IMR-90 (cell line): ENCODE measurements around the gene EXOC3L4. TPM values are rescaled to one million over a fixed set of nuclear protein-coding genes. Genes with fewer than 3 reads are reported as not detected.

Experiments
- ATAC-seq: fragments of 200-7000 bp; cut with Tn5 transposase; 2 replicates; pipeline ENCODE4 v1.9.1; 2020; ENCODE audit warnings: low read depth, mild to moderate bottlenecking, moderate library complexity
- BruUV-seq: library from RNA; stranded (reverse); fragments of 400-500 nt; replicated peaks from 2 replicates; lab custom pipeline; 2021; lab: Mats Ljungman, UMichigan
- CTCF ChIA-PET: fragments of 300-600 bp; formaldehyde crosslinking; extraction: SDS; loops from one replicate; lab custom pipeline; 2021; ENCODE audit warnings: antibody characterized with exemption; lab: Yijun Ruan, JAX
- POLR2A ChIA-PET: fragments of 300-600 bp; sonication (Branson Sonifier 250); formaldehyde crosslinking; loops from one replicate; lab custom pipeline; 2022; ENCODE audit warnings: antibody characterized with exemption; ENCODE audit not compliant: unreplicated experiment; lab: Charles Lee
- DNase-seq: peaks from one replicate; pipeline ENCODE4 v3.0.0; 2013
- H2AFZ ChIP-seq: replicated peaks from 2 replicates; pipeline ENCODE3; 2013; ENCODE audit warnings: low read length, mild to moderate bottlenecking; ENCODE audit not compliant: poor library complexity
- H2AK5ac ChIP-seq: 2 replicates; pipeline ENCODE4 v1.6.1; 2013; ENCODE audit warnings: low read depth, low read length, inconsistent platforms
- H2AK9ac ChIP-seq: replicated peaks from 2 replicates; pipeline ENCODE3; 2013; ENCODE audit warnings: mild to moderate bottlenecking, low read depth, low read length, moderate library complexity; ENCODE audit not compliant: poor library complexity
- H2BK120ac ChIP-seq: 2 replicates; pipeline ENCODE4 v1.6.1; 2013; ENCODE audit warnings: low read depth, low read length, inconsistent platforms
- H2BK15ac ChIP-seq: 3 replicates; pipeline ENCODE4 v1.6.1; 2013; ENCODE audit warnings: low read depth, low read length, inconsistent platforms
- H2BK20ac ChIP-seq: 2 replicates; pipeline ENCODE4 v1.6.1; 2013; ENCODE audit warnings: low read depth, mild to moderate bottlenecking, inconsistent platforms, low read length, moderate library complexity
- H2BK5ac ChIP-seq: 2 replicates; pipeline ENCODE4 v1.6.1; 2013; ENCODE audit warnings: mild to moderate bottlenecking, low read depth, low read length, inconsistent platforms; ENCODE audit not compliant: poor library complexity, severe bottlenecking
- H3K14ac ChIP-seq: replicated peaks from 2 replicates; pipeline ENCODE4 v1.6.1; 2013; ENCODE audit warnings: low read depth, low read length, inconsistent platforms
- H3K18ac ChIP-seq: 2 replicates; pipeline ENCODE4 v1.6.1; 2013; ENCODE audit warnings: low read depth, low read length, control low read depth
- H3K23ac ChIP-seq: 2 replicates; pipeline ENCODE4 v1.6.1; 2013; ENCODE audit warnings: low read depth, low read length, inconsistent platforms
- H3K27ac ChIP-seq: 2 replicates; pipeline ENCODE4 v1.5.1; 2013; ENCODE audit warnings: mild to moderate bottlenecking, control low read depth, low read length; ENCODE audit not compliant: insufficient read depth
- H3K27me3 ChIP-seq: 2 replicates; pipeline ENCODE4 v1.6.1; 2013; ENCODE audit warnings: low read length; ENCODE audit not compliant: control insufficient read depth, insufficient read depth
- H3K36me3 ChIP-seq: 2 replicates; pipeline ENCODE4 v1.6.1; 2013; ENCODE audit warnings: low read length, mixed read lengths; ENCODE audit not compliant: control insufficient read depth, insufficient read depth
- H3K4ac ChIP-seq: 2 replicates; pipeline ENCODE4 v1.6.1; 2013; ENCODE audit warnings: low read depth, low read length, inconsistent platforms
- H3K4me1 ChIP-seq: 2 replicates; pipeline ENCODE4 v1.6.1; 2013; ENCODE audit warnings: low read length, mixed read lengths; ENCODE audit not compliant: control insufficient read depth, insufficient read depth
- H3K4me2 ChIP-seq: 2 replicates; pipeline ENCODE4 v1.6.1; 2013; ENCODE audit warnings: low read depth, mild to moderate bottlenecking, control low read depth, low read length, moderate library complexity
- H3K4me3 ChIP-seq: 2 replicates; pipeline ENCODE4 v1.5.1; 2013; ENCODE audit warnings: low read depth, mild to moderate bottlenecking, control low read depth, low read length, moderate library complexity; ENCODE audit not compliant: insufficient read depth
- H3K56ac ChIP-seq: 2 replicates; pipeline ENCODE4 v1.6.1; 2013; ENCODE audit warnings: low read length, inconsistent platforms; ENCODE audit not compliant: insufficient read depth; ENCODE audit errors: extremely low read depth
- H3K79me1 ChIP-seq, 2 experiments: 2 replicates each; pipeline ENCODE4 v1.6.1; 2013; ENCODE audit warnings: low read length in 2 of 2, inconsistent platforms in 1 of 2, low read depth in 1 of 2
- H3K9ac ChIP-seq: 2 replicates; pipeline ENCODE4 v1.6.1; 2013; ENCODE audit warnings: low read depth, low read length, control low read depth
- H3K9me1 ChIP-seq: 2 replicates; pipeline ENCODE4 v1.6.1; 2013; ENCODE audit warnings: low read length, inconsistent platforms; ENCODE audit not compliant: insufficient read depth
- H3K9me3 ChIP-seq: 2 replicates; pipeline ENCODE4 v1.6.1; 2013; ENCODE audit warnings: low read length; ENCODE audit not compliant: control insufficient read depth, insufficient read depth
- H4K20me1 ChIP-seq: 2 replicates; pipeline ENCODE4 v1.6.1; 2013; ENCODE audit warnings: low read length, inconsistent platforms; ENCODE audit not compliant: insufficient read depth
- H4K5ac ChIP-seq: 2 replicates; pipeline ENCODE4 v1.6.1; 2013; ENCODE audit warnings: mild to moderate bottlenecking, low read depth, low read length, control low read depth
- H4K8ac ChIP-seq, 2 experiments: 2 replicates each; pipeline ENCODE4 v1.6.1; 2013; ENCODE audit warnings: low read depth in 2 of 2, low read length in 2 of 2, control low read depth in 1 of 2, inconsistent platforms in 1 of 2
- H4K91ac ChIP-seq: 2 replicates; pipeline ENCODE4 v1.6.1; 2013; ENCODE audit warnings: low read depth, low read length, inconsistent platforms; ENCODE audit not compliant: insufficient read depth
- BHLHE40 ChIP-seq: fragments of 150-350 bp; IDR thresholded peaks from 2 replicates; pipeline ENCODE4 v1.6.1; 2016; ENCODE audit warnings: mild to moderate bottlenecking, low read depth, low read length
- CEBPB ChIP-seq: IDR thresholded peaks from 2 replicates; pipeline ENCODE4 v1.6.1; 2012; ENCODE audit warnings: low read depth, low read length, improper control_type of control experiment
- FOS ChIP-seq: fragments of 150-350 bp; IDR thresholded peaks from 2 replicates; pipeline ENCODE4 v1.6.1; 2016; ENCODE audit warnings: low read depth, low read length
- MAZ ChIP-seq: IDR thresholded peaks from 2 replicates; pipeline ENCODE4 v1.6.1; 2012; ENCODE audit warnings: low read depth, mild to moderate bottlenecking, low read length, improper control_type of control experiment, moderate library complexity, borderline replicate concordance
- MXI1 ChIP-seq: IDR thresholded peaks from 2 replicates; pipeline ENCODE4 v1.6.1; 2012; ENCODE audit warnings: low read depth, mild to moderate bottlenecking, low read length, moderate library complexity, borderline replicate concordance
- POLR2A ChIP-seq: IDR thresholded peaks from 2 replicates; pipeline ENCODE4 v1.6.1; 2012; ENCODE audit warnings: mild to moderate bottlenecking, low read depth, low read length
- RAD21 ChIP-seq: IDR thresholded peaks from 2 replicates; pipeline ENCODE4 v1.6.1; 2012; ENCODE audit warnings: low read length, improper control_type of control experiment
- RFX5 ChIP-seq: IDR thresholded peaks from 2 replicates; pipeline ENCODE4 v1.8.0; 2012; ENCODE audit warnings: low read depth, mild to moderate bottlenecking, low read length, moderate library complexity
- SMC3 ChIP-seq: fragments of 150-350 bp; IDR thresholded peaks from 2 replicates; pipeline ENCODE4 v1.6.1; 2016; ENCODE audit warnings: low read depth, mild to moderate bottlenecking, antibody characterized with exemption, low read length, moderate library complexity
- WGBS, 2 experiments: methylation state at CpG; one replicate each; pipeline versions ENCODE4 v1.1.5 to v1.1.7; 2013; ENCODE audit warnings: missing lambda C conversion rate in 2 of 2; ENCODE audit not compliant: insufficient read length in 1 of 2; ENCODE audit errors: extremely low coverage in 2 of 2; 5-methylcytosine and 5-hydroxymethylcytosine counted together
- dilution Hi-C: fragments of 300-500 bp; cut with HindIII; formaldehyde crosslinking; loops from one replicate; pipeline ENCODE4 v1.14.3; 2018; ENCODE audit warnings: low sequenced_read_pairs; ENCODE audit not compliant: unreplicated experiment
- in situ Hi-C: fragments of 300-500 bp; cut with MboI; formaldehyde crosslinking; loops from 3 replicates; pipeline ENCODE4 v1.14.3; 2019; ENCODE audit warnings: low sequenced_read_pairs, inconsistent platforms, mixed read lengths
- intact Hi-C: fragments of 100-400 bp; cut with micrococcal nuclease; formaldehyde crosslinking; loops from 2 replicates; pipeline ENCODE4 v1.10.0; 2022
- polyA plus RNA-seq, 3 experiments: library from polyadenylated mRNA; depleted of rRNA; stranded (reverse); fragments of >200 nt; gene quantifications; 2 replicates each; pipeline ENCODE4 v1.2.3, GENCODE V29; 2012; ENCODE audit warnings: low replicate concordance in 1 of 3
- total RNA-seq: library from RNA; depleted of rRNA; stranded (reverse); fragments of >200 nt; gene quantifications from 2 replicates; pipeline ENCODE4 v1.2.3, GENCODE V29; 2012

Gene EXOC3L4
- total and polyA plus RNA-seq, 2 of the 4 experiments (the other 2 are of a cell fraction) = not detected

DNA sequence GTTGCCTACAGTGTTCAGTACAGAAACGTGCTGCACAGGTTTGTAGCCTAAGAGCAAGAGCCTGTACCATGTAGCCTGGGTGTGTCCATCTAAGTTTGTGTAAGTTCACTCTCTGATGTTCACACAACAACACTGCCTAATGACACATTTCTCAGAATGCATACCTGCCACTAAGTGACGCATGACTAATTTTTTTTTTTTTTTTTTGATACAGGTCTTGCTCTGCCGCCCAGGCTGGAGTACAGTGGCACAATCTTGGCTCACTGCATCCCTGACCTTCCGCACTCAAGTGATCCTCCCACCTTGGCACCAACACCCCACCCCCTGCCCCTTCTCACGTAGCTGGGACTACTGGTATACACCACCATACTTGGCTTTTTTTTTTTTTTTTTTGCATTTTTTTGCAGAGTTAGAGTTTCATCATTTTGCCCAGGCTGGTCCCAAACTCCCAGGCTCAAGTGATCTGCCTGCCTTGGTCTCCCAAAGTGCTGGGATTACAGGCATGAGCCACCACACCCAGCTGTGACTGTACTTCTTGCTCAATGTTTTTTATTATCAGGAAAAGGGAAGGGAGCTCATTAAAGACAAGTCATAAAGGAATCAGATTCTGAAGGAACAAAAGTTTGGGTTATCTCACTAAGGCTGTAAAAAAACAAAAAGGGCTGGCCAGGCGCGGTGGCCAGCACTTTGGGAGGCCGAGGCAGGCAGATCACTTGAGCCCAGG lies 27.1 kb upstream of the EXOC3L4 start:
- H3K18ac ChIP-seq = no peak overlapping the region
- no peaks in the 10 kb centered on the region for H3K9me1 ChIP-seq
- no peak overlapping the region for H3K4ac ChIP-seq
- no peak overlapping the region for H3K56ac ChIP-seq
- no peak overlapping the region for H3K23ac ChIP-seq
- no peak overlapping the region for H3K14ac ChIP-seq
- no peak overlapping the region for H2BK5ac ChIP-seq
- TF ChIP-seq BHLHE40 (no peak), POLR2A (no peak), RAD21 (no peak), FOS (no peak), RFX5 (no peak), SMC3 (no peak), CEBPB (peak; percentile 71), MXI1 (no peak), MAZ (no peak)
- BruUV-seq = no TSS peak
- H2BK120ac ChIP-seq = no peak overlapping the region
- in situ Hi-C loops = no loop called here
- POLR2A ChIA-PET = no interaction called here
- no peaks in the 10 kb centered on the region for H3K9me3 ChIP-seq
- no peak overlapping the region for H3K27ac ChIP-seq
- no peak overlapping the region for H2AFZ ChIP-seq
- dilution Hi-C loops = no loop called here
- no peak overlapping the region for H2BK15ac ChIP-seq
- DNase-seq (peak; percentile 38), ATAC-seq (peak; percentile 59)
- no peak overlapping the region for H3K4me3 ChIP-seq
- 80% methylated on average over 4 of the region's 8 CpGs; no CpG with 5 or more reads in 1 of the 2 experiments for WGBS, 2 experiments
- CTCF ChIA-PET = interaction anchor here (0.7 kb wide), 1 partner anchor 154 kb away, joined by 3 read pairs; no protein-coding TSS in a partner anchor
- no peaks in the 10 kb centered on the region; the same call in 1 of the 2 replicates for H4K20me1 ChIP-seq
- H3K27me3 ChIP-seq = no peaks in the 10 kb centered on the region
- H3K79me1 ChIP-seq = no peaks in the 10 kb centered on the region
- H2AK5ac ChIP-seq = no peak overlapping the region
- no peak overlapping the region for H4K5ac ChIP-seq
- no peaks in the 10 kb centered on the region for H3K36me3 ChIP-seq
- no peak overlapping the region for H2AK9ac ChIP-seq
- H3K4me1 ChIP-seq = peaks cover 2% of the 10 kb centered on the region; the same call in 1 of the 2 replicates
- H3K4me2 ChIP-seq = no peak overlapping the region
- no peak overlapping the region for H4K91ac ChIP-seq
- intact Hi-C loops = no loop called here
- H2BK20ac ChIP-seq = no peak overlapping the region
- H3K9ac ChIP-seq = no peak overlapping the region
- H4K8ac ChIP-seq = no peak overlapping the region
